CD4-positive, CD25-positive, alpha-beta regulatory T cell (primary cell): Measurements from ENCODE around the gene HPF1. TPM values are rescaled to one million over a fixed set of nuclear protein-coding genes. Genes with fewer than 3 reads are reported as not detected.
"Not testable (repeated sequence)": the region's sequence is repeated elsewhere in the genome, so short reads cannot be mapped to it uniquely, and the experiment has no call there.

Experiments
- ATAC-seq, 2 donors: fragments of 150-1000 bp; cut with Tn5 transposase; one replicate each; pipeline ENCODE4 v1.10.0; 2021; ENCODE audit warnings: low read depth in 2 of 2, moderate number of reproducible peaks in 2 of 2, moderate library complexity in 1 of 2
- DNase-seq, 3 donors: peaks; one replicate each; pipeline versions ENCODE4 v3.0.0 to v3.0.0-alpha.2; 2012 to 2022; ENCODE audit warnings: mixed read lengths in 1 of 3
- H3K27ac ChIP-seq: one replicate; pipeline ENCODE4 v1.7.0; 2013; ENCODE audit warnings: mild to moderate bottlenecking, low read length; ENCODE audit not compliant: insufficient read depth, poor library complexity, severe bottlenecking
- H3K27me3 ChIP-seq: one replicate; pipeline ENCODE4 v1.7.0; 2013; ENCODE audit warnings: low read length; ENCODE audit not compliant: control insufficient read depth, insufficient read depth
- H3K36me3 ChIP-seq: one replicate; pipeline ENCODE4 v1.7.0; 2013; ENCODE audit warnings: mild to moderate bottlenecking, low read length, moderate library complexity; ENCODE audit not compliant: control insufficient read depth, insufficient read depth
- H3K4me1 ChIP-seq: 2 replicates; pipeline ENCODE4 v1.7.0; 2013; ENCODE audit warnings: mild to moderate bottlenecking, low read length; ENCODE audit not compliant: insufficient read depth, control insufficient read depth, poor library complexity, severe bottlenecking
- H3K4me3 ChIP-seq: one replicate; pipeline ENCODE4 v1.7.0; 2013; ENCODE audit warnings: low read depth, mild to moderate bottlenecking, low read length, moderate library complexity
- H3K9me3 ChIP-seq, 2 experiments: 1 replicate in 1 of 2; 2 replicates in 1 of 2; pipeline ENCODE4 v1.7.0; 2013; ENCODE audit warnings: low read length in 2 of 2, mild to moderate bottlenecking in 1 of 2, moderate library complexity in 1 of 2; ENCODE audit not compliant: control insufficient read depth in 2 of 2
- H3K27ac Mint-ChIP-seq, 3 donors: one replicate each; pipeline ENCODE4 v1.8.0; 2020 to 2022; ENCODE audit warnings: mild to moderate bottlenecking in 3 of 3, mixed read lengths in 3 of 3, moderate library complexity in 2 of 3
- H3K27me3 Mint-ChIP-seq: one replicate; pipeline ENCODE4 v1.8.0; 2022; ENCODE audit warnings: mild to moderate bottlenecking, mixed read lengths
- H3K36me3 Mint-ChIP-seq: one replicate; pipeline ENCODE4 v1.8.0; 2020; ENCODE audit warnings: mixed read lengths
- H3K4me1 Mint-ChIP-seq, 4 donors: one replicate each; pipeline ENCODE4 v1.8.0; 2020 to 2022; ENCODE audit warnings: mixed read lengths in 4 of 4, mild to moderate bottlenecking in 1 of 4
- H3K4me3 Mint-ChIP-seq, 4 donors: one replicate each; pipeline ENCODE4 v1.8.0; 2020 to 2022; ENCODE audit warnings: mild to moderate bottlenecking in 4 of 4, mixed read lengths in 4 of 4, moderate library complexity in 3 of 4
- H3K9me3 Mint-ChIP-seq, 7 donors: one replicate each; pipeline ENCODE4 v1.8.0; 2020 to 2022; ENCODE audit warnings: mixed read lengths in 7 of 7, mild to moderate bottlenecking in 3 of 7, moderate library complexity in 2 of 7
- polyA plus RNA-seq, 4 donors: library from polyadenylated mRNA; unstranded; fragments of 300-500 nt; fragmentation: Illumina TruSeq; gene quantifications; one replicate each; pipeline ENCODE4 v1.2.3, GENCODE V29; 2021
- total RNA-seq: library from RNA; stranded (reverse); gene quantifications from one replicate; pipeline ENCODE4 v1.2.3, GENCODE V29; 2022

The HPF1 gene
- total RNA-seq = 12.7 TPM
- polyA plus RNA-seq = 10 to 100 TPM; 30.4 to 55.5 (median 44.4) TPM

- H3K27ac Mint-ChIP-seq = peak within 1 kb of the TSS; percentile 57 to 90 (median 62)
- Histone ChIP-seq H3K4me3 (peak within 1 kb of the TSS; percentile 89), H3K9me3 (no peaks in the 10 kb centered on the region), H3K4me1 (peaks cover 20% of the 10 kb centered on the region), H3K36me3 (peaks cover 5% of the 10 kb centered on the region), H3K27ac (peak within 1 kb of the TSS; percentile 57), H3K27me3 (peaks cover 4% of the 10 kb centered on the region)
- H3K4me3 Mint-ChIP-seq = peak within 1 kb of the TSS; percentile 83 to 98 (median 89)
- peak; percentile 90 to 95 (median 90) for DNase-seq
- peaks cover 8% of the 10 kb centered on the region for H3K27me3 Mint-ChIP-seq
- ATAC-seq = peak; percentile 94 to 96
- H3K4me1 Mint-ChIP-seq = peaks cover 22 to 35% (median 27%) of the 10 kb centered on the region in 4 donors
- H3K36me3 Mint-ChIP-seq = no peaks in the 10 kb centered on the region
- no peaks in the 10 kb centered on the region for H3K9me3 Mint-ChIP-seq
Observed at GRCh38 chr4:169757575-169758184, at the start of gene HPF1. TSS of gene HPF1 (minus strand) at chr4:169757944. CDS start at chr4:169757877, 67 bp downstream.

GRCh38 chr4:169806770-169807169 lies 49.0 kb upstream of the HPF1 start:
- not testable (repeated sequence) for H3K36me3 Mint-ChIP-seq, H3K4me1 ChIP-seq, H3K4me1 Mint-ChIP-seq, H3K27me3 Mint-ChIP-seq, H3K27me3 ChIP-seq, H3K36me3 ChIP-seq, H3K4me3 ChIP-seq, DNase-seq, H3K9me3 Mint-ChIP-seq, H3K4me3 Mint-ChIP-seq, H3K27ac Mint-ChIP-seq, H3K27ac ChIP-seq, ATAC-seq, H3K9me3 ChIP-seq

DNA sequence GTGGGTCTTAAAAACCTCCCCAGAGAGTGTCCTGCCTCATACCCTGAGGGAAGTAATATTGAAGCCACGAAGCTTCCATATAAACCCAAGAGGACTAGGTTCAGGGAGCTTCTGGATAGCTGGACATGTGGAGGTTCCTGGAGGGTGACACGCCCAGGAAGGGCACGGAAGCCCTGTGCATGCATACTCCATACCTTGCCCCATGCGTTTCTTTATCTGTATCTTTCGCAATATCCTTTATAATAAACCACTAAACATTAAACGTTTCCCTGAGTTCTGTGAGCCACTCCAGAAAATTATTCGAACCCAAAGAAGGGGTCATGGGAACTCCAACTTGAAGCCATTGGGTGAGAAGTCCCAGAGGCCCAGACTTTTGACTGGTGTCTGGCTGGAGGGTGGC lies 45.7 kb upstream of the HPF1 start:
- H3K4me1 ChIP-seq = no peaks in the 10 kb centered on the region
- H3K9me3 ChIP-seq = peaks cover 0 to 2% of the 10 kb centered on the region in 2 experiments
- no peak for ATAC-seq
- Mint-ChIP-seq H3K36me3 (no peaks in the 10 kb centered on the region), H3K9me3 (no peaks in the 10 kb centered on the region), H3K27ac (no peak overlapping the region), H3K4me1 (no peaks in the 10 kb centered on the region), H3K27me3 (peaks cover 26% of the 10 kb centered on the region), H3K4me3 (no peak overlapping the region)
- no peak overlapping the region for H3K27ac ChIP-seq
- H3K36me3 ChIP-seq = no peaks in the 10 kb centered on the region
- H3K27me3 ChIP-seq = peaks cover 2% of the 10 kb centered on the region
- H3K4me3 ChIP-seq = no peak overlapping the region
- no peak for DNase-seq

DNA sequence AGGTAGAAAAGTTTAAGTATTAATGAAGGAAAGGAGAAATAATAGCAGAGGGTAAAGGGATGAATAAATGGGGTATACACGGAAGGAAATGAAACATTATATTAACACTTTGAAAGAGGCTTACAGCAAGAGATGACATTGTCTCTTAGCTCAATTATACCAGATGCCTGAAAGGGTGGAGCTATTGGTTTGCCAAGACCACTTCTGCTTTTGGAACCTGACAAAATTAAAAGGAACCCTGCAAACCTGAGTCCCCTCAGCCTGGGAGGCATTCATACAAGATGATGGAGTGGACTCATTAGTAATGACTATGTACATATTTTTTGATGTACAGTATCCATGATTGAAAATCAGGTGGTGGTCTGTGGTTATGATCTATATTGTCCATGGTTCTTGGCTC lies 45.1 kb upstream of the HPF1 start:
- H3K4me3 ChIP-seq = no peak overlapping the region
- ATAC-seq = no peak
- no peaks in the 10 kb centered on the region for H3K9me3 Mint-ChIP-seq
- no peaks in the 10 kb centered on the region for H3K4me1 ChIP-seq
- peaks cover 26% of the 10 kb centered on the region for H3K27me3 Mint-ChIP-seq
- peaks cover 0 to 2% of the 10 kb centered on the region in 2 experiments for H3K9me3 ChIP-seq
- no peaks in the 10 kb centered on the region for H3K36me3 ChIP-seq
- no peak overlapping the region for H3K4me3 Mint-ChIP-seq
- H3K36me3 Mint-ChIP-seq = no peaks in the 10 kb centered on the region
- H3K27ac ChIP-seq = no peak overlapping the region
- H3K4me1 Mint-ChIP-seq = no peaks in the 10 kb centered on the region
- peaks cover 2% of the 10 kb centered on the region for H3K27me3 ChIP-seq
- DNase-seq = no peak
- no peak overlapping the region for H3K27ac Mint-ChIP-seq

GRCh38 chr4:169800541-169800940 lies 42.8 kb upstream of the HPF1 start:
- Histone ChIP-seq H3K9me3 (no peaks in the 10 kb centered on the region), H3K4me1 (no peaks in the 10 kb centered on the region), H3K36me3 (no peaks in the 10 kb centered on the region), H3K27me3 (peaks cover 3% of the 10 kb centered on the region), H3K4me3 (no peak overlapping the region), H3K27ac (no peak overlapping the region)
- H3K27ac Mint-ChIP-seq = no peak overlapping the region
- peaks cover 0 to 1% (median 0%) of the 10 kb centered on the region in 7 donors for H3K9me3 Mint-ChIP-seq
- ATAC-seq (no peak), DNase-seq (no peak)
- no peak overlapping the region for H3K4me3 Mint-ChIP-seq
- peaks cover 28% of the 10 kb centered on the region for H3K27me3 Mint-ChIP-seq
- H3K4me1 Mint-ChIP-seq = no peaks in the 10 kb centered on the region
- no peaks in the 10 kb centered on the region for H3K36me3 Mint-ChIP-seq

GRCh38 chr4:169799260-169799659 lies 41.5 kb upstream of the HPF1 start:
- no peaks in the 10 kb centered on the region for H3K4me1 ChIP-seq
- no peak overlapping the region for H3K27ac ChIP-seq
- peaks cover 0 to 3% (median 0%) of the 10 kb centered on the region in 7 donors for H3K9me3 Mint-ChIP-seq
- peaks cover 3% of the 10 kb centered on the region for H3K27me3 ChIP-seq
- H3K27me3 Mint-ChIP-seq = peaks cover 30% of the 10 kb centered on the region
- no peaks in the 10 kb centered on the region for H3K9me3 ChIP-seq
- H3K36me3 ChIP-seq = no peaks in the 10 kb centered on the region
- no peak overlapping the region for H3K4me3 Mint-ChIP-seq
- H3K27ac Mint-ChIP-seq = no peak overlapping the region
- H3K4me3 ChIP-seq = no peak overlapping the region
- DNase-seq = no peak
- no peak for ATAC-seq
- H3K36me3 Mint-ChIP-seq = no peaks in the 10 kb centered on the region
- H3K4me1 Mint-ChIP-seq = no peaks in the 10 kb centered on the region

- H3K9me3 ChIP-seq = no peaks in the 10 kb centered on the region
- H3K27me3 ChIP-seq = peaks cover 12% of the 10 kb centered on the region
- no peak for ATAC-seq
- peaks cover 5% of the 10 kb centered on the region for H3K4me1 ChIP-seq
- H3K27me3 Mint-ChIP-seq = peaks cover 27% of the 10 kb centered on the region
- H3K4me1 Mint-ChIP-seq = peaks cover 0 to 7% (median 4%) of the 10 kb centered on the region in 4 donors
- H3K4me3 Mint-ChIP-seq = no peak overlapping the region
- H3K4me3 ChIP-seq = no peak overlapping the region
- no peaks in the 10 kb centered on the region for H3K36me3 Mint-ChIP-seq
- no peaks in the 10 kb centered on the region for H3K36me3 ChIP-seq
- no peak overlapping the region for H3K27ac Mint-ChIP-seq
- peaks cover 0 to 3% (median 0%) of the 10 kb centered on the region in 7 donors for H3K9me3 Mint-ChIP-seq
- H3K27ac ChIP-seq = no peak overlapping the region
- DNase-seq = no peak
Observed at GRCh38 chr4:169795585-169795984, 37.8 kb upstream of the HPF1 start.

GRCh38 chr4:169791527-169792156 lies 33.9 kb upstream of the HPF1 start:
- Histone ChIP-seq H3K4me1 (peaks cover 5% of the 10 kb centered on the region), H3K27ac (no peak overlapping the region), H3K36me3 (no peaks in the 10 kb centered on the region), H3K4me3 (no peak overlapping the region), H3K27me3 (peaks cover 21% of the 10 kb centered on the region), H3K9me3 (no peaks in the 10 kb centered on the region)
- DNase-seq = peak in 1 of 3 donors; percentile 12
- H3K27ac Mint-ChIP-seq = peak overlapping the region in 1 of 3 donors; percentile 15
- H3K4me1 Mint-ChIP-seq = peaks cover 0 to 7% (median 4%) of the 10 kb centered on the region in 4 donors
- H3K4me3 Mint-ChIP-seq = peak overlapping the region in 2 of 4 donors; percentile 6 to 20
- H3K36me3 Mint-ChIP-seq = no peaks in the 10 kb centered on the region
- peaks cover 41% of the 10 kb centered on the region for H3K27me3 Mint-ChIP-seq
- no peak for ATAC-seq
- H3K9me3 Mint-ChIP-seq = peaks cover 0 to 3% (median 0%) of the 10 kb centered on the region in 7 donors
